Measurements from ENCODE around the gene DMGDH. TPM values are rescaled to one million over a fixed set of nuclear protein-coding genes. Genes with fewer than 3 reads are reported as not detected.

The DMGDH gene
- total RNA-seq, 1 donor from 2014 or later = 0.48 TPM

DNA sequence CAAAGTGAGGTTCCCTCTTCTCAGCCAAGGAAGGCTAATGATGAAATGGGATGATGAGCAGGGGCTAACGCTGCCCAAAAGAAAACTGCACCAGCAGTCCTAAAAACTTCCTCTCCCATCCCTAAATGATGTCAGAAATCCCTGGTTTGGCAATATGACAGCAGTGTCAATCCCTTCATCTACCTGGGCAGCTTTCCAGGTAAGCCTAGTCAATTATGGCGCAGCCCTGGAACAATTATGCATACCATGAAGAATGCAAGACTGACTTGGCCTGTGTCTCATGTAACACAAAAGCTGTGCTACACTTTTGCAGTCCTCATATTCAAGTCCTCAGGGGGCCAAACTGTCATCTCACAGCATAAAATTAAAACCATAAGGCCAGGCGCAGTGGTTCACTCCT lies 7.0 kb downstream of the DMGDH start:
- Mint-ChIP-seq H3K4me3 (no peak overlapping the region), H3K36me3 (no peaks in the 10 kb centered on the region), H3K27me3 (no peaks in the 10 kb centered on the region), H3K4me1 (ENCODE audit: unreplicated experiment) (no peaks in the 10 kb centered on the region), H3K27ac (no peak overlapping the region), H3K9me3 (no peaks in the 10 kb centered on the region)
- TF ChIP-seq, protein P1, sequence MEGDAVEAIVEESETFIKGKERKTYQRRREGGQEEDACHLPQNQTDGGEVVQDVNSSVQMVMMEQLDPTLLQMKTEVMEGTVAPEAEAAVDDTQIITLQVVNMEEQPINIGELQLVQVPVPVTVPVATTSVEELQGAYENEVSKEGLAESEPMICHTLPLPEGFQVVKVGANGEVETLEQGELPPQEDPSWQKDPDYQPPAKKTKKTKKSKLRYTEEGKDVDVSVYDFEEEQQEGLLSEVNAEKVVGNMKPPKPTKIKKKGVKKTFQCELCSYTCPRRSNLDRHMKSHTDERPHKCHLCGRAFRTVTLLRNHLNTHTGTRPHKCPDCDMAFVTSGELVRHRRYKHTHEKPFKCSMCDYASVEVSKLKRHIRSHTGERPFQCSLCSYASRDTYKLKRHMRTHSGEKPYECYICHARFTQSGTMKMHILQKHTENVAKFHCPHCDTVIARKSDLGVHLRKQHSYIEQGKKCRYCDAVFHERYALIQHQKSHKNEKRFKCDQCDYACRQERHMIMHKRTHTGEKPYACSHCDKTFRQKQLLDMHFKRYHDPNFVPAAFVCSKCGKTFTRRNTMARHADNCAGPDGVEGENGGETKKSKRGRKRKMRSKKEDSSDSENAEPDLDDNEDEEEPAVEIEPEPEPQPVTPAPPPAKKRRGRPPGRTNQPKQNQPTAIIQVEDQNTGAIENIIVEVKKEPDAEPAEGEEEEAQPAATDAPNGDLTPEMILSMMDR (conservative IDR thresholded peaks at IDR 0.05) = no peak
- DNase-seq (ENCODE audit: extremely low spot score, unreplicated experiment) = no peak

- Mint-ChIP-seq H3K4me3 (no peak overlapping the region), H3K4me1 (ENCODE audit: unreplicated experiment) (no peaks in the 10 kb centered on the region), H3K9me3 (no peaks in the 10 kb centered on the region), H3K36me3 (no peaks in the 10 kb centered on the region), H3K27me3 (no peaks in the 10 kb centered on the region), H3K27ac (no peak overlapping the region)
- TF ChIP-seq, protein P1 (conservative IDR thresholded peaks at IDR 0.05) = no peak
- DNase-seq (ENCODE audit: extremely low spot score, unreplicated experiment) = no peak
These were observed 9.8 kb downstream of the DMGDH start for GRCh38 chr5:79059674-79060073.

- no peaks in the 10 kb centered on the region for H3K4me1 Mint-ChIP-seq (ENCODE audit: unreplicated experiment)
- TF ChIP-seq, protein P1 (conservative IDR thresholded peaks at IDR 0.05) = no peak
- H3K27ac Mint-ChIP-seq = no peak overlapping the region
- no peak overlapping the region for H3K4me3 Mint-ChIP-seq
- no peaks in the 10 kb centered on the region for H3K36me3 Mint-ChIP-seq
- no peak for DNase-seq (ENCODE audit: extremely low spot score, unreplicated experiment)
- no peaks in the 10 kb centered on the region for H3K27me3 Mint-ChIP-seq
- H3K9me3 Mint-ChIP-seq = no peaks in the 10 kb centered on the region
These were observed 12.6 kb downstream of the DMGDH start for GRCh38 chr5:79056847-79057246.

- TF ChIP-seq, protein P1 (conservative IDR thresholded peaks at IDR 0.05) = no peak
- Mint-ChIP-seq H3K4me3 (no peak overlapping the region), H3K4me1 (ENCODE audit: unreplicated experiment) (no peaks in the 10 kb centered on the region), H3K9me3 (no peaks in the 10 kb centered on the region), H3K36me3 (no peaks in the 10 kb centered on the region), H3K27me3 (no peaks in the 10 kb centered on the region), H3K27ac (no peak overlapping the region)
- no peak for DNase-seq (ENCODE audit: extremely low spot score, unreplicated experiment)
These were observed 14.5 kb downstream of the DMGDH start for GRCh38 chr5:79055017-79055416.

DNA sequence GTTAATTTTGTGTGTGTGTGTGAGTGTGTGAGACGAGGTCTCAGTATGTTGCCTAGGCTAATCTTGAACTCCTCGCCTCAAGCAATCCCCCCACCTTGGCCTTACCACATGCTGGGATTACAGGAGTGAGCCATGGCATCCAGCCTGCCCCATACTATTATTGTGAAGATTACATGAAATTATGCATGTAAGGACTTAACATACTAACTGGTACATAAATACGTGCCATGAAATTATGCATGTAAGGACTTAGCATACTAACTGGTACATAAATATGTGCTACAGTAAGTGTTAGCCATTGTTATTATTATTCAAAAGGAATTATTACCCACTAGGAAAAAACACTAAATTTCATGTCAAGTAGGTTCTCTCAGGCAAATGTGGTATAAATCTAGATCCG lies 16.2 kb downstream of the DMGDH start:
- H3K9me3 Mint-ChIP-seq = no peaks in the 10 kb centered on the region
- H3K27ac Mint-ChIP-seq = no peak overlapping the region
- no peak overlapping the region for H3K4me3 Mint-ChIP-seq
- TF ChIP-seq, protein P1 (conservative IDR thresholded peaks at IDR 0.05) = no peak
- no peaks in the 10 kb centered on the region for H3K36me3 Mint-ChIP-seq
- no peak for DNase-seq (ENCODE audit: extremely low spot score, unreplicated experiment)
- no peaks in the 10 kb centered on the region for H3K27me3 Mint-ChIP-seq
- no peaks in the 10 kb centered on the region for H3K4me1 Mint-ChIP-seq (ENCODE audit: unreplicated experiment)

- TF ChIP-seq, protein P1 (conservative IDR thresholded peaks at IDR 0.05) = no peak
- H3K36me3 Mint-ChIP-seq = no peaks in the 10 kb centered on the region
These were observed 19.0 kb downstream of the DMGDH start for GRCh38 chr5:79050498-79050897.

More at GRCh38 chr5:79050498-79050897, 19.0 kb downstream of the DMGDH start:
- Mint-ChIP-seq H3K4me1 (ENCODE audit: unreplicated experiment) (no peaks in the 10 kb centered on the region), H3K27me3 (no peaks in the 10 kb centered on the region), H3K27ac (no peak overlapping the region), H3K4me3 (no peak overlapping the region), H3K9me3 (no peaks in the 10 kb centered on the region)
- DNase-seq (ENCODE audit: extremely low spot score, unreplicated experiment) = no peak
